ENCODE measurements around the gene BLNK. TPM values are rescaled to one million over a fixed set of nuclear protein-coding genes. Genes with fewer than 3 reads are reported as not detected.
"Not testable (repeated sequence)": the region's sequence is repeated elsewhere in the genome, so short reads cannot be mapped to it uniquely, and the experiment has no call there.

BLNK gene
- total RNA-seq, 1 donor from 2014 or later = not detected

- intact Hi-C loops (cut with micrococcal nuclease) = loop anchor here (1.0 kb wide), 3 partner anchors 64 to 212 kb away; no protein-coding TSS in a partner anchor
These were observed 41.8 kb downstream of the BLNK start for GRCh38 chr10:96229568-96230030.

GRCh38 chr10:96228408-96228994 is 42.9 kb downstream of the BLNK start:
- intact Hi-C loops (cut with micrococcal nuclease) = no loop called here

- intact Hi-C loops (cut with micrococcal nuclease) = no loop called here
These were observed 44.2 kb downstream of the BLNK start for GRCh38 chr10:96227206-96227605.

GRCh38 chr10:96225119-96225518 is 46.2 kb downstream of the BLNK start:
- intact Hi-C loops (cut with micrococcal nuclease) = no loop called here

GRCh38 chr10:96222908-96223307 is 48.5 kb downstream of the BLNK start:
- intact Hi-C loops (cut with micrococcal nuclease) = no loop called here

- intact Hi-C loops (cut with micrococcal nuclease) = no loop called here
These were observed 48.9 kb downstream of the BLNK start for GRCh38 chr10:96222441-96222840.

- intact Hi-C loops (cut with micrococcal nuclease) = no loop called here
These were observed 52.5 kb downstream of the BLNK start for GRCh38 chr10:96218826-96219225.

GRCh38 chr10:96217711-96218110 is 53.7 kb downstream of the BLNK start:
- intact Hi-C loops (cut with micrococcal nuclease) = no loop called here

- intact Hi-C loops (cut with micrococcal nuclease) = no loop called here
These were observed 54.6 kb downstream of the BLNK start for GRCh38 chr10:96216775-96217174.

GRCh38 chr10:96212911-96213310 is 58.5 kb downstream of the BLNK start:
- intact Hi-C loops (cut with micrococcal nuclease) = no loop called here

- intact Hi-C loops (cut with micrococcal nuclease) = no loop called here
These were observed 59.6 kb downstream of the BLNK start for GRCh38 chr10:96211764-96212163.

GRCh38 chr10:96208946-96209345 is 62.4 kb downstream of the BLNK start:
- intact Hi-C loops (cut with micrococcal nuclease) = no loop called here

- intact Hi-C loops (cut with micrococcal nuclease) = no loop called here
These were observed 63.1 kb downstream of the BLNK start for GRCh38 chr10:96208271-96208670.

GRCh38 chr10:96205580-96205979 is 65.8 kb downstream of the BLNK start:
- intact Hi-C loops (cut with micrococcal nuclease) = no loop called here

- intact Hi-C loops (cut with micrococcal nuclease) = no loop called here
These were observed 69.8 kb downstream of the BLNK start for GRCh38 chr10:96201525-96201924.

- intact Hi-C loops (cut with micrococcal nuclease) = not testable (repeated sequence)
These were observed 81.9 kb downstream of the BLNK start for GRCh38 chr10:96189505-96189904.

GRCh38 chr10:96188916-96189315 is 82.5 kb downstream of the BLNK start:
- intact Hi-C loops (cut with micrococcal nuclease) = no loop called here

- intact Hi-C loops (cut with micrococcal nuclease) = no loop called here
These were observed 82.9 kb downstream of the BLNK start for GRCh38 chr10:96188421-96188820.

GRCh38 chr10:96176985-96177384 is 94.4 kb downstream of the BLNK start:
- intact Hi-C loops (cut with micrococcal nuclease) = no loop called here

GRCh38 chr10:96172666-96173065 is 98.7 kb downstream of the BLNK start:
- intact Hi-C loops (cut with micrococcal nuclease) = no loop called here

GRCh38 chr10:96170230-96170629 is 101.1 kb downstream of the BLNK start:
- intact Hi-C loops (cut with micrococcal nuclease) = no loop called here

GRCh38 chr10:96168546-96168945 is 102.8 kb downstream of the BLNK start:
- intact Hi-C loops (cut with micrococcal nuclease) = no loop called here

GRCh38 chr10:96165726-96166125 is 105.6 kb downstream of the BLNK start:
- intact Hi-C loops (cut with micrococcal nuclease) = no loop called here

- intact Hi-C loops (cut with micrococcal nuclease) = no loop called here
These were observed 118.3 kb downstream of the BLNK start for GRCh38 chr10:96153070-96153469.
